Heart left ventricle (tissue), 13 donors: ENCODE data around the gene HSPA14.

Experiments
- POLR2A ChIP-seq, 2 donors: fragments of 450-650 bp; IDR thresholded peaks; one replicate each; pipeline ENCODE4 v1.6.1; 2017; ENCODE audit warnings: antibody characterized with exemption in 2 of 2, mild to moderate bottlenecking in 2 of 2, moderate library complexity in 2 of 2
- TF ChIP-seq, protein P1 (sequence below), 12 donors: fragments of 200-600 bp; sonication (generic) in 4 of 12; IDR thresholded peaks; one replicate each; pipeline versions ENCODE4 v1.5.0 to v1.8.0; 2018 to 2022; ENCODE audit warnings: antibody characterized with exemption in 12 of 12, mild to moderate bottlenecking in 5 of 12
- donor health status: ischemic (EF 13 %, LVEDD 7.1; RV severe dilation, severe dysfunction).
- donor health status: DM: no; HTN: yes; CAD: no.
- donor health status: DM: no; HTN: no; CAD: no.
- donor health status: ischemic (EF 25% LVEDD 6.9; RV normal size, moderate dysfunction).
- donor health status: ischemic (EF 25% LVEDD 5.7; RV mildly dilated, moderate dysfunction).
- donor health status: ischemic (EF 35%, LVEDD 5.7; RV mildly dilated, moderate dysfunction).
- donor health status: nonischemic (EF 11% LVEDD 7.7; RV severe dilation, severe dysfunction).
- donor health status: DM: yes; HTN: yes; CAD: no.
- donor health status: PGD.
- donor health status: ischemic (EF 29% LVEDD 5.4; RV normal size, mild dysfunction).
- donor health status: nonischemic (EF 23%, LVEDD 6.1; RV moderate dilation, normal function).

DNA sequence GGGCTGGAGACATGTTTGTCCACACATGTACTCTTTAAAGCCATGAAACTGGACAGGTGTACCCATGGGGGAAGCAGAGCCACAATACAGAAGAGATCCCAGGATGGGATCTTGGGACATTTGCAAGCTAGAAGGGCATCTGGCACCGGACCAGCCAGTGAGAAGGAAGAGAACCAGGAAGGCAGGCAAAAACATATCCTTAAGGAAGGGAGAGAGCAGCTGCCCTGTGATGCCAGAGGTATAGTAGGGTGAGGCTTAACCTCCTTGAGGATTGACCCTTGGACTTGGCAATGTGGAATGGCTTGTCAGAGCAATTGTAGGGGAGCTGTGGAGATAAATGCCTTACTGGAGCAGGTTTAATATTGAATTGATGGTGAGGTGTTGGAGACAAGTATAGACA, 22.7 kb downstream of the HSPA14 start:
- TF ChIP-seq POLR2A (IDR thresholded peaks at IDR 0.05), result no peak
- TF ChIP-seq, protein P1, sequence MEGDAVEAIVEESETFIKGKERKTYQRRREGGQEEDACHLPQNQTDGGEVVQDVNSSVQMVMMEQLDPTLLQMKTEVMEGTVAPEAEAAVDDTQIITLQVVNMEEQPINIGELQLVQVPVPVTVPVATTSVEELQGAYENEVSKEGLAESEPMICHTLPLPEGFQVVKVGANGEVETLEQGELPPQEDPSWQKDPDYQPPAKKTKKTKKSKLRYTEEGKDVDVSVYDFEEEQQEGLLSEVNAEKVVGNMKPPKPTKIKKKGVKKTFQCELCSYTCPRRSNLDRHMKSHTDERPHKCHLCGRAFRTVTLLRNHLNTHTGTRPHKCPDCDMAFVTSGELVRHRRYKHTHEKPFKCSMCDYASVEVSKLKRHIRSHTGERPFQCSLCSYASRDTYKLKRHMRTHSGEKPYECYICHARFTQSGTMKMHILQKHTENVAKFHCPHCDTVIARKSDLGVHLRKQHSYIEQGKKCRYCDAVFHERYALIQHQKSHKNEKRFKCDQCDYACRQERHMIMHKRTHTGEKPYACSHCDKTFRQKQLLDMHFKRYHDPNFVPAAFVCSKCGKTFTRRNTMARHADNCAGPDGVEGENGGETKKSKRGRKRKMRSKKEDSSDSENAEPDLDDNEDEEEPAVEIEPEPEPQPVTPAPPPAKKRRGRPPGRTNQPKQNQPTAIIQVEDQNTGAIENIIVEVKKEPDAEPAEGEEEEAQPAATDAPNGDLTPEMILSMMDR (IDR thresholded peaks at IDR 0.05), result no peak
